Chondrocyte (in vitro differentiated cells): ENCODE data around the gene RBBP8. TPM values are rescaled to one million over a fixed set of nuclear protein-coding genes. Genes with fewer than 3 reads are reported as not detected.

Experiments used
- DNase-seq: peaks from one replicate; pipeline ENCODE4 v3.0.0; 2021; ENCODE audit warnings: mixed read lengths, low spot score
- H3K27ac Mint-ChIP-seq: one replicate; pipeline ENCODE4 v1.8.0; 2021; ENCODE audit warnings: mild to moderate bottlenecking, moderate library complexity, mixed read lengths; ENCODE audit not compliant: unreplicated experiment
- H3K27me3 Mint-ChIP-seq: 2 replicates; pipeline ENCODE4 v1.8.0; 2021; ENCODE audit warnings: low read depth, mixed read lengths
- H3K36me3 Mint-ChIP-seq: 2 replicates; pipeline ENCODE4 v1.8.0; 2021; ENCODE audit warnings: low read depth, mixed read lengths
- H3K4me1 Mint-ChIP-seq: 2 replicates; pipeline ENCODE4 v1.8.0; 2021; ENCODE audit warnings: low read depth, mild to moderate bottlenecking, mixed read lengths
- H3K4me3 Mint-ChIP-seq: one replicate; pipeline ENCODE4 v1.8.0; 2021; ENCODE audit warnings: mild to moderate bottlenecking, moderate library complexity, mixed read lengths; ENCODE audit not compliant: unreplicated experiment
- H3K9me3 Mint-ChIP-seq: 2 replicates; pipeline ENCODE4 v1.8.0; 2021; ENCODE audit warnings: low read depth, mixed read lengths
- total RNA-seq: library from RNA; stranded (reverse); gene quantifications from 3 replicates; pipeline ENCODE4 v1.2.1, GENCODE V29; 2021
- TF ChIP-seq, protein P1 (sequence below): fragments of 200-600 bp; sonication (generic); IDR thresholded peaks from 2 replicates; pipeline ENCODE4 v1.5.0; 2021; ENCODE audit warnings: antibody characterized with exemption, mild to moderate bottlenecking, moderate library complexity

Gene RBBP8
- total RNA-seq, 1 donor from 2014 or later: 24.7 TPM

DNA sequence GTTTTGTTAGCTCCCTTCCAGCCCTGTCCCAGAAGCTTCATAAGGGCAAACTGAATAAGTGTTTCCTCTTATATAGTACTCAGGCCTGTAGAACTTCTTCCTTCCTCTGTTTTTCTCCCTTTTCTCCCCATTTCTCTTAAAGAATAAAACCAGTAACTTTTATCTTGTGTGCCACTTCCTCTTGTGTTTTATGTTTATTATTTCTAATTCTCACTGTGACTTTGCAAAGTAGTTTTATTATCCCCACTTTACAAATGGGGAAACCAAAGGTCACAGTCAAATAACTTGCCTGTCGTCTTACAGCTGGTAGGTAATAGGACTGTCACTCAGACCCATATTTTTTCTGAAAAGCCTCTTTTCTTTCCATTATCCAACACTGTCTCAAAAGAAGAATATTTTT is 42.4 kb downstream of the RBBP8 start:
- no peaks in the 10 kb centered on the region for H3K9me3 Mint-ChIP-seq
- TF ChIP-seq, protein P1, sequence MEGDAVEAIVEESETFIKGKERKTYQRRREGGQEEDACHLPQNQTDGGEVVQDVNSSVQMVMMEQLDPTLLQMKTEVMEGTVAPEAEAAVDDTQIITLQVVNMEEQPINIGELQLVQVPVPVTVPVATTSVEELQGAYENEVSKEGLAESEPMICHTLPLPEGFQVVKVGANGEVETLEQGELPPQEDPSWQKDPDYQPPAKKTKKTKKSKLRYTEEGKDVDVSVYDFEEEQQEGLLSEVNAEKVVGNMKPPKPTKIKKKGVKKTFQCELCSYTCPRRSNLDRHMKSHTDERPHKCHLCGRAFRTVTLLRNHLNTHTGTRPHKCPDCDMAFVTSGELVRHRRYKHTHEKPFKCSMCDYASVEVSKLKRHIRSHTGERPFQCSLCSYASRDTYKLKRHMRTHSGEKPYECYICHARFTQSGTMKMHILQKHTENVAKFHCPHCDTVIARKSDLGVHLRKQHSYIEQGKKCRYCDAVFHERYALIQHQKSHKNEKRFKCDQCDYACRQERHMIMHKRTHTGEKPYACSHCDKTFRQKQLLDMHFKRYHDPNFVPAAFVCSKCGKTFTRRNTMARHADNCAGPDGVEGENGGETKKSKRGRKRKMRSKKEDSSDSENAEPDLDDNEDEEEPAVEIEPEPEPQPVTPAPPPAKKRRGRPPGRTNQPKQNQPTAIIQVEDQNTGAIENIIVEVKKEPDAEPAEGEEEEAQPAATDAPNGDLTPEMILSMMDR: no peak
- peaks cover 11% of the 10 kb centered on the region for H3K4me1 Mint-ChIP-seq

DNA sequence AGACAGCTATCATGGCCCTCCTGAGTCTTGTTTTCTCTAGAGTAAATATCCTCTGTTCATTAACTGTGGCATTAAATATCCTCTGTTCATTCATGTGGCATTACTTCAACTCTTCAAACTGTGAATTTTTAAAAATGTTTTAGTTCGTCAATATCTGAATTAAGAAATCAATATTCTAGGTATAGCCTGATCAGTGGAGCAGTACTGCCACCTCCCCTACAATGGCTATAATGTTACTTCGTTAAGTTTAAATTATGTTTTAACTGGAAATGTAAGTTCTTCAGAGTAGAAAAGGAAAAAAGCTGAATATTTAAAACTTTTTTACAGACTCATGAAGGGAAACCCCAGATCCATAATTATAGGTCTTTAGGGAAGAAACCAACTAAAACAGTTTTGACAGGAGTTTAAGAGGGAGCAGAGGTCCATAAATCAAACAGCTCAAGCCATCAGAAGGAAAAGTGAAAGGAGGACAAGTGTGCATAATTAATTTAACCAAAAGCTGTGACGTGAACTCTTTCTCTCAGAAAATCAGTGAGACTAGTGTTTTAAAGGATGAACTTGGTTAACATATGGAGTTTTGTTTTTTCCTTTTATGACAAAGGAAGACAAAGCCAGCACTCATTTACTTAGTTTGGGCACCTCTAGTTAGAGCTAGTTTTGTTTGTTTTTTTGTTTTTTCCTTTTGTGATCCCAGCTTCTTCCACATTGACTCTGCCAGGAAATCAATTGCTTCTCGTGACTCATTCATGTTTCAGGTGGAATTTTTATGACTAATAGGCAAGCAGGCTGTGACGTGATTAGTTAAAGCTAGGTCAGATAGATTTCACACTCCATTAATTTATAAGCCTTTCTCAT is 44.9 kb downstream of the RBBP8 start:
- Mint-ChIP-seq H3K4me3 (no peak overlapping the region), H3K27ac (peak overlapping the region; percentile 81), H3K36me3 (peaks cover 1% of the 10 kb centered on the region), H3K27me3 (no peaks in the 10 kb centered on the region), H3K9me3 (no peaks in the 10 kb centered on the region), H3K4me1 (peaks cover 8% of the 10 kb centered on the region)
- no peak for DNase-seq
- TF ChIP-seq, protein P1: no peak

More for the DNA sequence above, 42.4 kb downstream of the RBBP8 start:
- DNase-seq: no peak
- no peak overlapping the region for H3K27ac Mint-ChIP-seq
- peaks cover 1% of the 10 kb centered on the region for H3K36me3 Mint-ChIP-seq
- no peak overlapping the region for H3K4me3 Mint-ChIP-seq
- no peaks in the 10 kb centered on the region for H3K27me3 Mint-ChIP-seq

DNA sequence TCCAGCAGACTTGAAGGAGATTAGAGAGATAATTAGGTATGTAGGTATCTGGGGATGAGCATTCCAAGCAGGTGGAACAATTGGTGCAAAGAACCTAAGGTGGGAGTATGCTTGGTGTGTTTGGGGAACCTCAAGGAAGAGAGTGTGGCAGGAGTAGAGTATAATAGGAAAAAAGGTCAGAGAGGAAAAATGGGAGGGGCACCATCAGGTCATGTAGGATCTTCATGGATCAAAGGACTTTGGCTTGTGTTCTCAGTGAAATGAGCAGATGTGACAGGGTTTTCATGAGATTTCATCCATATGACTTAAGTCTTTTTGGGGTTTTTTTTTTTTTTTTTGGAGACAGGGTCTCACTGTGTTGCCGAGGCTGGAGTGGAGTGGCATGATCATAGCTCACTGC is 47.3 kb downstream of the RBBP8 start:
- Mint-ChIP-seq H3K4me3 (no peak overlapping the region), H3K27me3 (no peaks in the 10 kb centered on the region), H3K36me3 (peaks cover 4% of the 10 kb centered on the region), H3K27ac (no peak overlapping the region), H3K9me3 (no peaks in the 10 kb centered on the region), H3K4me1 (peaks cover 8% of the 10 kb centered on the region)
- no peak for DNase-seq
- TF ChIP-seq, protein P1: no peak

DNA sequence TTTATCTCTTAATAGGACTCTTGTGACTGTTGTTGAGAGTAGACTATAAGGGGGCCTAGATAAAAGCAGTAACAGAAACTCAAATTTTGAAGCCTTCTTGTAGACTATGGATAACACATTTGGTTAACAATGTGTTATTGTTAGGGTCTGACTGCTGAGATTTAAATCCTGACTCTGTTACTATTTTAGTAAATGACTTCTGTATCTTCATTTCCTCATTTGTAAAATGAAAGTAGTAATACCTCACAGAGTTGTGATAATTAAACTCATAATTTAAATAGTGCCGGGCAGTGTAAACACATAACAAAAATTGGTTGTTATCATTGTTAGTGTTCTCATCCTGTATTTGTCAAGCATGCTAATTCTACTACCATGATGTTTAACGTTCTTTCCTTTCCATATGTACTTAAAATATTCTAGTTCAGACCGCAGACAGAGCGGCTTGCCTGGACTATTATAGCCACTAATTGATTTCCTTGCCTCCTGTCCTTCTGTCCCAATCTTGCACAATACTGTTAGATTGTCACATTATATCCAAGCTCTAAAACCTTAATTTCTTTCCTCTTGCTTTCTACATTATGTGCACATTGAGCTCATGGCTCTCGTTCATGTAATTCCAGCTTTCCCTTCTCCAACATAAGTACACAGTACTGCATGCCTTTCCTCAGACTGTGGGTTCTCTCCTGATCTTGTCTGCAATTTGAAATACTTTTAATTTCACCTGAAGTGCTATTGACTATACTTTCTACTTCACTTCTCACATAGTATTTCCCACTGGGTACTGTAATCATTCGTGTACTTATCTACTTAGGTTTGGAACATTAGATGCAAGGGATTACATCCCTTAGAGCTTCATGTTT is 48.4 kb downstream of the RBBP8 start:
- Mint-ChIP-seq H3K4me1 (peaks cover 8% of the 10 kb centered on the region), H3K4me3 (no peak overlapping the region), H3K36me3 (peaks cover 5% of the 10 kb centered on the region), H3K27me3 (no peaks in the 10 kb centered on the region), H3K27ac (no peak overlapping the region), H3K9me3 (no peaks in the 10 kb centered on the region)
- no peak for DNase-seq
- TF ChIP-seq, protein P1: no peak

DNA sequence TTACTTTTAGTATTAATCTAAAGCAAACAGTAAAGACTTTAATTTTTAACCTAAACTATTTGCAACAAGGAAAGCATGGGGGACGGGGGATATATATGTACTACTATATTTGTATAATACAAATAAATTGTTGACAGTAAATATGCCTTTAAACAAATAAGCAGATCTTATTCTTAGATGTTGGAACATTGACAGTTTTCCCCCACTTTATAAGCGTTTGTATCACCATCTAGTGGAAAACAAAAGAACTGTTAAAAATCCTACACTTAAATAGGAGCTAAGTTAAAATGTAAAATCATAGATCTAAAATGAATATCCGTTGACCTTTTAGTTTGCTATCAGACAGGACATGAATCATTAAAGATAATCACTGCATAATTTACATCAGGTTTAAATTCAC is 50.0 kb downstream of the RBBP8 start:
- TF ChIP-seq, protein P1: peak; percentile 88
- H3K27ac Mint-ChIP-seq: no peak overlapping the region
- no peaks in the 10 kb centered on the region for H3K27me3 Mint-ChIP-seq
- H3K4me3 Mint-ChIP-seq: no peak overlapping the region
- no peak for DNase-seq
- H3K4me1 Mint-ChIP-seq: peaks cover 5% of the 10 kb centered on the region
- no peaks in the 10 kb centered on the region for H3K9me3 Mint-ChIP-seq
- peaks cover 5% of the 10 kb centered on the region for H3K36me3 Mint-ChIP-seq
